IPS-20b (cell line): ENCODE measurements around the gene SUMO3.

Experiments used
- H3K27ac ChIP-seq: one replicate; pipeline ENCODE4 v1.5.1; 2013; ENCODE audit warnings: low read length
- H3K27me3 ChIP-seq: 2 replicates; pipeline ENCODE4 v1.6.1; 2013; ENCODE audit warnings: mild to moderate bottlenecking, low read length, inconsistent platforms; ENCODE audit not compliant: insufficient read depth
- H3K36me3 ChIP-seq: 2 replicates; pipeline ENCODE4 v1.6.1; 2013; ENCODE audit warnings: low read depth, mild to moderate bottlenecking, inconsistent platforms, low read length, moderate library complexity; ENCODE audit not compliant: insufficient read depth
- H3K4me1 ChIP-seq: 2 replicates; pipeline ENCODE4 v1.6.1; 2013; ENCODE audit warnings: mild to moderate bottlenecking, control low read depth, inconsistent platforms, low read length, moderate library complexity; ENCODE audit not compliant: insufficient read depth
- H3K4me3 ChIP-seq: 2 replicates; pipeline ENCODE4 v1.5.1; 2013; ENCODE audit warnings: mild to moderate bottlenecking, low read length, inconsistent platforms
- H3K9ac ChIP-seq: 2 replicates; pipeline ENCODE4 v1.6.1; 2013; ENCODE audit warnings: low read depth, mild to moderate bottlenecking, inconsistent platforms, low read length, moderate library complexity
- H3K9me3 ChIP-seq: 2 replicates; pipeline ENCODE4 v1.6.1; 2013; ENCODE audit warnings: mild to moderate bottlenecking, low read depth, low read length, inconsistent platforms; ENCODE audit not compliant: insufficient read depth

SUMO3 gene

DNA sequence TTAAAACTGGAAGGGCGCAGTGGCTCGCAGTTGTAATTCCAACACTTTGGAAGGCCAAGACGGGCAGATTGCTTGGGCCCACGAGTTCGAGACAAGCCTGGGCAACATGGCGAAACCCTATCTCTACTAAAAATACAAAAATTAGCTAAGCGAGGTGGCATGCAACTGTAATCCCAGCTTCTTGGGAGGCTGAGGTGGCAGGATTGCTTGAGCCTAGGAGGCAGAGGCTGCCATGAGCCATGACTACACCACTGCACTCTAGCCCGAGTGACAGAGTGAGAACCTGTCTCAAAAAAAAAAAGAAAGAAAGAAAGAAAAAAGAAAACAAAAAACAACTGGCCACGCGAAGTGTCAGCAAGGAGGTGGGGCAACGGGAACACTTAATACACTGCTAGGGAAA lies 22.5 kb downstream of the SUMO3 start:
- Histone ChIP-seq H3K4me1 (peaks cover 12% of the 10 kb centered on the region), H3K36me3 (peaks cover 58% of the 10 kb centered on the region), H3K27ac (no peak overlapping the region)

GRCh38 chr21:44793592-44794374 lies 24.1 kb downstream of the SUMO3 start:
- Histone ChIP-seq H3K9me3 (no peaks in the 10 kb centered on the region), H3K27me3 (no peaks in the 10 kb centered on the region), H3K4me3 (no peak overlapping the region), H3K4me1 (peaks cover 7% of the 10 kb centered on the region; the same call in 1 of the 2 replicates), H3K9ac (no peak overlapping the region), H3K27ac (no peak overlapping the region), H3K36me3 (peaks cover 49% of the 10 kb centered on the region)

More for the DNA sequence above, 22.5 kb downstream of the SUMO3 start:
- no peak overlapping the region for H3K9ac ChIP-seq
- H3K4me3 ChIP-seq: no peak overlapping the region
- H3K9me3 ChIP-seq: no peaks in the 10 kb centered on the region
- H3K27me3 ChIP-seq: no peaks in the 10 kb centered on the region

DNA sequence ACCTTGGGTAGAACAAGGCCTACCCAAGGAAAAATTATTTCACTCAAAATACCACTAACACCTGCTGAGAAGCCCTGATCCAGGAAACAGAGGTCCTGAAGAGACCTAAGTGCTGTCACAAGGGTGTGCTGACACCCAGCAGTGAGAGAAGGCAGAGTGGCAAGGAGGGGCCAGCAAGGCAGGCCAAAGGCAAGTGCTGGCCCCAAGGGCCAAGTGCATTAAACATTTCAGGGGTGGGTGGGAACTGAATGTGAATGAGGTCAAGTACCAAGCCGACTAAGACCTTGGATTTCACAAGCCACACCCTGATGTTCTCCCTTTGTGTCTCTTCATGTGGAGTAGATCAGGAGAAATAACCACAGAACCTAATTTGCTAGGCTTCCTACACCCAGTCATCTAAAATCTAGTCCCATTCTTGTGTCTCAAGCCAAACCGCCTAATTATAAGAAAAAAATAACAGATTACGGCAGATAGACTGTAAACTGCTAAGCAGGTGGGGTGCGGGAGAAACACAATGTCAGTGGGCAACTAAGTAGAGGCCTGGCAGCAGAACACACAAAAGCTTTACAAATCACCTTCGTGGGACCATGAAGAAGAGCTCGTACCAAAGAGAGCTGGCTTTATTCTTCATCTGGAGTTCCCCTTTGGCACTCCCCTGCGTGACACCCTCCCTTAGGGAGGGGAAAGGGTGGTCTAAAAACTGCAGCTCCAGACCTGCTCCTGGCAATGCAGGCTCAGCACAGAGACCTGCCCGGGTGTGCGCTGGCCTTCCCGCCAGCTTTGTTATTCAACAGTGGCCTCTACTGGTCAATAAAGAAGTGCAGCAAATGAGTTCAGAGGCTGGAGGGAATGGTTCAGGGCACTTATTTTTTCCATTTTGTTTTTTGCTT lies 24.9 kb downstream of the SUMO3 start:
- H3K4me3 ChIP-seq: no peak overlapping the region
- no peak overlapping the region for H3K9ac ChIP-seq
- peaks cover 42% of the 10 kb centered on the region for H3K36me3 ChIP-seq
- H3K4me1 ChIP-seq: peaks cover 7% of the 10 kb centered on the region; the same call in 1 of the 2 replicates
- no peaks in the 10 kb centered on the region for H3K27me3 ChIP-seq
- H3K27ac ChIP-seq: no peak overlapping the region
- H3K9me3 ChIP-seq: no peaks in the 10 kb centered on the region

GRCh38 chr21:44791993-44792392 lies 25.9 kb downstream of the SUMO3 start:
- Histone ChIP-seq H3K4me3 (no peak overlapping the region), H3K9ac (no peak overlapping the region), H3K36me3 (peaks cover 48% of the 10 kb centered on the region), H3K27ac (no peak overlapping the region), H3K27me3 (no peaks in the 10 kb centered on the region), H3K4me1 (peaks cover 7% of the 10 kb centered on the region; the same call in 1 of the 2 replicates), H3K9me3 (no peaks in the 10 kb centered on the region)

DNA sequence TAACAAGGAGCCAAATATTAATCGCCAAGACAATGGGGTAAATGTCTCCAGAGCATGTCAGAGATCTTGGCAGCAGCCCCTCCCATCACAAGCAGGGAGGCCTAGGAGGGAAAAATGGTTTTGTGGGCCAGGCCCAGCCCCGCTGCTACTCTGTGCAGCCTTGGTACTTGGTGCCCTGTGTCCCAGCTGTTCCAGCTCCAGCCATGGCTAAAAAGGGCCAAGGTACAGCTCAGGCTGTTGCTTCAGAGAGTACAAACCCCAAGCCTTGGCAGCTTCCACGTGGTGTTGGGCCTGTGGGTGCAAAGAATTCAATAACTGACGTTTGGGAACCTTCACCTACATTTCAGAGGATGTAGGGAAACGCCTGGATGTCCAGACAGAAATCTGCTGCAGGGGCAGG lies 26.6 kb downstream of the SUMO3 start:
- Histone ChIP-seq H3K27me3 (no peaks in the 10 kb centered on the region), H3K9me3 (no peaks in the 10 kb centered on the region), H3K27ac (no peak overlapping the region), H3K9ac (no peak overlapping the region), H3K4me1 (peaks cover 7% of the 10 kb centered on the region; the same call in 1 of the 2 replicates), H3K36me3 (peaks cover 46% of the 10 kb centered on the region), H3K4me3 (no peak overlapping the region)

DNA sequence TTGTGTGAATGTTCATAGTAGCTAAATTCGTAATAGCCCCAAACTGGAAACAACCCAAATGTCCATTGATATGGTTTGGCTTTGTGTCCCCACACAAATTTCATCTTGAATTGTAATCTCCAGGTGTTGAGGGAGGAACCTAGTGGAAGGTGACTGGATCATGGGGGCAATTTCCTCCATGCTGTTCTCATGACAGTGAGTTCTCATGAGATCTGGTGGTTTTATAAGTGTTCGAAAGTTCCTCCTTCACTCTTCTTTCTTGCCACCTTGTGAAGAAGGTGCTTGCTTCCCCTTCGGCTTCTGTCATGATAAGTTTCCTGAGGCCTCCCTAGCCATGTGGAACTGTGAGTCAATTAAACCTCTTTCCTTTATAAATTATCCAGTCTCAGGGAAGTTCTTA lies 27.5 kb downstream of the SUMO3 start:
- no peak overlapping the region for H3K9ac ChIP-seq
- peaks cover 50% of the 10 kb centered on the region for H3K36me3 ChIP-seq
- no peak overlapping the region for H3K27ac ChIP-seq
- H3K4me3 ChIP-seq: no peak overlapping the region
- H3K9me3 ChIP-seq: no peaks in the 10 kb centered on the region
- H3K27me3 ChIP-seq: no peaks in the 10 kb centered on the region
- peaks cover 7% of the 10 kb centered on the region; the same call in 1 of the 2 replicates for H3K4me1 ChIP-seq

GRCh38 chr21:44789880-44790279 lies 28.0 kb downstream of the SUMO3 start:
- Histone ChIP-seq H3K9me3 (no peaks in the 10 kb centered on the region), H3K27me3 (no peaks in the 10 kb centered on the region), H3K36me3 (peaks cover 55% of the 10 kb centered on the region), H3K4me1 (peaks cover 7% of the 10 kb centered on the region; the same call in 1 of the 2 replicates), H3K4me3 (no peak overlapping the region), H3K27ac (no peak overlapping the region), H3K9ac (no peak overlapping the region)

GRCh38 chr21:44785620-44786335 lies 32.1 kb downstream of the SUMO3 start:
- H3K4me1 ChIP-seq: no peaks in the 10 kb centered on the region
- peaks cover 69% of the 10 kb centered on the region for H3K36me3 ChIP-seq
- no peaks in the 10 kb centered on the region for H3K27me3 ChIP-seq
- H3K27ac ChIP-seq: no peak overlapping the region
- no peak overlapping the region for H3K4me3 ChIP-seq
- no peak overlapping the region for H3K9ac ChIP-seq
- no peaks in the 10 kb centered on the region for H3K9me3 ChIP-seq

- Histone ChIP-seq H3K27ac (no peak overlapping the region), H3K27me3 (no peaks in the 10 kb centered on the region), H3K4me1 (no peaks in the 10 kb centered on the region), H3K9me3 (no peaks in the 10 kb centered on the region), H3K4me3 (no peak overlapping the region), H3K36me3 (peaks cover 70% of the 10 kb centered on the region), H3K9ac (no peak overlapping the region)
These were observed 33.1 kb downstream of the SUMO3 start for GRCh38 chr21:44784810-44785209.

DNA sequence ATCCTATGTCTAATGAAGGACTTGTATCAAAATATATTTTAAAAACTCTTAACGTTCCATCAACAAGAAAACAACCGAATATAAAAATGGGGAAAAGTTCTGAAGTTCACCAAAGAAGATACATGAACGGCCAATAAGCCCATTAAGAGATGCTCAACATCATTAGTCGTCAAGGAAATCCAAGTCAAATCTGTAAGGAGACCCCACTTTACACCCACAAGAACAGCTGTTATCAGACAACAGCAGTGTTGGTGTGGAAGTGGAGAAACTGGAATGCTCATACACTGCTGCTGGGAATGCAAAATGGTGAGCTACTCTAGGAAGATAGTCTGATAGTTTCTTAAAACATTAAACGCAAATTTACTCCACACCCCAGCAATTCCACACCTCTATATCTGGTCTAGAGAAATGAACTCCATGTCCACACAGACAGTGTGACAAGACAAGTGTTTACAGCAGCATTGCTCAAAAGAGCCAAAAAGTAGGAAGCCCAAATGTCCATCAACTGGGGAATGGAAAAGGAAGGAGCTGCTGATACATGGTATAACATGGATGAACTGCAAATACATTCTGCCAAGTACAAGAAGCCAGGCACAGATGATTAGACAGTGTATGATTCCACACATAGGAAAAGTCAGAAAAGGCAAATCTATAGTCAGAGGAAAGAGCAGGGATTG lies 34.7 kb downstream of the SUMO3 start:
- Histone ChIP-seq H3K27ac (no peak overlapping the region), H3K9ac (no peak overlapping the region), H3K36me3 (peaks cover 77% of the 10 kb centered on the region), H3K27me3 (no peaks in the 10 kb centered on the region), H3K4me1 (no peaks in the 10 kb centered on the region), H3K9me3 (no peaks in the 10 kb centered on the region), H3K4me3 (no peak overlapping the region)
